Glutamatergic neuron (in vitro differentiated cells): Measurements from ENCODE around the gene TMED10. TPM values are rescaled to one million over a fixed set of nuclear protein-coding genes. Genes with fewer than 3 reads are reported as not detected.

Experiments
- DNase-seq: peaks from one replicate; pipeline ENCODE4 v3.0.0; 2022
- H3K27ac Mint-ChIP-seq: one replicate; pipeline ENCODE4 v1.8.0; 2020; ENCODE audit warnings: mild to moderate bottlenecking, mixed read lengths, inconsistent platforms; ENCODE audit not compliant: unreplicated experiment
- H3K27me3 Mint-ChIP-seq: one replicate; pipeline ENCODE4 v1.8.0; 2020; ENCODE audit warnings: mild to moderate bottlenecking, moderate library complexity, mixed read lengths, inconsistent platforms; ENCODE audit not compliant: unreplicated experiment
- H3K36me3 Mint-ChIP-seq: one replicate; pipeline ENCODE4 v1.8.0; 2020; ENCODE audit warnings: mild to moderate bottlenecking, mixed read lengths, inconsistent platforms; ENCODE audit not compliant: unreplicated experiment
- H3K4me1 Mint-ChIP-seq: one replicate; pipeline ENCODE4 v1.8.0; 2020; ENCODE audit warnings: mild to moderate bottlenecking, low read depth, mixed read lengths, inconsistent platforms; ENCODE audit not compliant: unreplicated experiment
- H3K4me3 Mint-ChIP-seq: one replicate; pipeline ENCODE4 v1.8.0; 2020; ENCODE audit warnings: mild to moderate bottlenecking, mixed read lengths, inconsistent platforms; ENCODE audit not compliant: unreplicated experiment
- H3K9me3 Mint-ChIP-seq: one replicate; pipeline ENCODE4 v1.8.0; 2020; ENCODE audit warnings: mild to moderate bottlenecking, moderate library complexity, mixed read lengths, inconsistent platforms; ENCODE audit not compliant: unreplicated experiment
- CTCF ChIP-seq: fragments of 200-600 bp; sonication (generic); IDR thresholded peaks from one replicate; pipeline ENCODE4 v1.5.0; 2021; ENCODE audit not compliant: partially characterized antibody, unreplicated experiment
- total RNA-seq: library from RNA; stranded (reverse); fragmentation: NEBNext Ultra II Directional; extraction: Animal tissue kit (Norgen Biotek cat#: 25700); gene quantifications from one replicate; pipeline ENCODE4 v1.2.1, GENCODE V29; 2021; ENCODE audit not compliant: unreplicated experiment

Gene TMED10
- total RNA-seq, 1 donor from 2014 or later: 124 TPM

- Mint-ChIP-seq H3K9me3 (no peaks in the 10 kb centered on the region), H3K27ac (no peak overlapping the region), H3K4me1 (no peaks in the 10 kb centered on the region), H3K36me3 (no peaks in the 10 kb centered on the region), H3K4me3 (no peak overlapping the region), H3K27me3 (no peaks in the 10 kb centered on the region)
- TF ChIP-seq CTCF: no peak
- no peak for DNase-seq
Observed at GRCh38 chr14:75141062-75141461, 35.4 kb downstream of the TMED10 start.

GRCh38 chr14:75140620-75141019, 35.8 kb downstream of the TMED10 start:
- TF ChIP-seq CTCF: no peak
- no peaks in the 10 kb centered on the region for H3K36me3 Mint-ChIP-seq
- no peaks in the 10 kb centered on the region for H3K27me3 Mint-ChIP-seq
- H3K4me1 Mint-ChIP-seq: no peaks in the 10 kb centered on the region
- no peak for DNase-seq
- no peaks in the 10 kb centered on the region for H3K9me3 Mint-ChIP-seq
- H3K4me3 Mint-ChIP-seq: no peak overlapping the region
- H3K27ac Mint-ChIP-seq: no peak overlapping the region

- no peak for TF ChIP-seq CTCF
- Mint-ChIP-seq H3K4me1 (no peaks in the 10 kb centered on the region), H3K4me3 (no peak overlapping the region), H3K9me3 (no peaks in the 10 kb centered on the region), H3K27me3 (no peaks in the 10 kb centered on the region), H3K27ac (no peak overlapping the region), H3K36me3 (peaks cover 5% of the 10 kb centered on the region)
- no peak for DNase-seq
Observed at GRCh38 chr14:75139185-75139584, 37.2 kb downstream of the TMED10 start.

- Mint-ChIP-seq H3K4me3 (no peak overlapping the region), H3K27ac (no peak overlapping the region), H3K4me1 (no peaks in the 10 kb centered on the region), H3K9me3 (no peaks in the 10 kb centered on the region), H3K36me3 (peaks cover 11% of the 10 kb centered on the region), H3K27me3 (no peaks in the 10 kb centered on the region)
- no peak for TF ChIP-seq CTCF
- no peak for DNase-seq
Observed at GRCh38 chr14:75138492-75138891, 37.9 kb downstream of the TMED10 start.

GRCh38 chr14:75134644-75135043, 41.8 kb downstream of the TMED10 start:
- no peaks in the 10 kb centered on the region for H3K9me3 Mint-ChIP-seq
- H3K4me3 Mint-ChIP-seq: no peak overlapping the region
- peaks cover 11% of the 10 kb centered on the region for H3K36me3 Mint-ChIP-seq
- no peak for TF ChIP-seq CTCF
- no peak for DNase-seq
- no peaks in the 10 kb centered on the region for H3K27me3 Mint-ChIP-seq
- H3K27ac Mint-ChIP-seq: no peak overlapping the region
- H3K4me1 Mint-ChIP-seq: no peaks in the 10 kb centered on the region
